Right cardiac atrium (tissue), 5 donors: Measurements from ENCODE around the gene MEOX2. TPM values are rescaled to one million over a fixed set of nuclear protein-coding genes. Genes with fewer than 3 reads are reported as not detected.

ENCODE experiments used
- ATAC-seq, 2 donors: fragments of 200-7000 bp; cut with Tn5 transposase; one replicate each; pipeline versions ENCODE4 v1.8.0 to v1.9.1; 2020; ENCODE audit warnings: moderate library complexity in 2 of 2, mild to moderate bottlenecking in 1 of 2
- DNase-seq, 3 donors: peaks; one replicate each; pipeline ENCODE4 v3.0.0-alpha.2; 2020
- H3K27ac ChIP-seq: one replicate; pipeline ENCODE4 v1.5.1; 2013; ENCODE audit warnings: mild to moderate bottlenecking, low read length, control low read depth, moderate library complexity
- H3K27me3 ChIP-seq: one replicate; pipeline ENCODE4 v1.6.1; 2013; ENCODE audit not compliant: control insufficient read depth, insufficient read depth
- H3K4me1 ChIP-seq: one replicate; pipeline ENCODE4 v1.6.1; 2013; ENCODE audit warnings: low read length; ENCODE audit not compliant: control insufficient read depth, insufficient read depth
- H3K4me3 ChIP-seq: one replicate; pipeline ENCODE4 v1.5.1; 2013; ENCODE audit warnings: low read length, control low read depth
- H3K9me3 ChIP-seq: one replicate; pipeline ENCODE4 v1.6.1; 2013; ENCODE audit warnings: low read length; ENCODE audit not compliant: control insufficient read depth
- WGBS: extraction: QIAGEN DNeasy Blood & Tissue Kit; methylation state at CpG from one replicate; pipeline ENCODE4 v1.1.7; 2013; 5-methylcytosine and 5-hydroxymethylcytosine counted together
- intact Hi-C, 4 donors: fragments of 100-400 bp; cut with DNase I; formaldehyde crosslinking; loops; one replicate each; pipeline versions ENCODE4 v1.11.0 to v1.14.0; 2022 to 2023
- polyA plus RNA-seq: library from polyadenylated mRNA; stranded (reverse); fragments of 200-250 nt; gene quantifications from one replicate; pipeline ENCODE4 v1.2.3, GENCODE V29; 2013
- total RNA-seq, 4 donors: library from RNA; stranded (reverse); fragmentation: NEBNext Ultra II Directional; extraction: Animal tissue kit (Norgen Biotek cat#: 25700); gene quantifications; one replicate each; pipeline ENCODE4 v1.2.1, GENCODE V29; 2021
- donor health status: healthy with polysubstance abuse.
- donor health status: DM: no; HTN: yes; CAD: no.
- donor health status: DM: no; HTN: no; CAD: no.
- donor health status: DM: no; HTN: yes; CAD: no; lungs with severe emphysema.
- donor health status: DM: yes; HTN: yes; CAD: no.

Gene MEOX2
- total and polyA plus RNA-seq, 5 donors, result 3.1 to 8.4 (median 6.0) TPM

DNA sequence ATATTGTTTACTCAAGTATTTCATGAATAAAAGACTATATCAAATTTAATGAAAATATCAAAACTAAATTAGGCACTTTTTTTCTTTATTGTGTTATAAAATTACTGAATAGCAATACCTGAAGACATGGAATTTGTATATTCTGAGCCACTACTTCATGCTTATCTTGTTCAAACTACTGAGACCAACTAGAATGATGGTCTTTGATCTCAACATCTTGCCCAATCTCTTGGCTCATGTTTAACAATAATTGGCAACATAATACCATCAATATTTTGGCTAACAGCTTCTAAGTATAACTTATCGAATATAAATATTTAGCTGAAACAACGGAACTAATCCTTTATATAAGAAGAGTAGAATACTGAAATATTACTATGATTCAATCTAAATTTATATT is 68.2 kb downstream of the MEOX2 start:
- no peak for ATAC-seq
- Histone ChIP-seq H3K27me3 (no peaks in the 10 kb centered on the region), H3K9me3 (no peaks in the 10 kb centered on the region), H3K4me3 (no peak overlapping the region), H3K4me1 (no peaks in the 10 kb centered on the region), H3K27ac (no peak overlapping the region)
- intact Hi-C loops, result no loop called here
- WGBS, result 97% methylated on average over 2 of the region's 2 CpGs
- DNase-seq, result no peak

DNA sequence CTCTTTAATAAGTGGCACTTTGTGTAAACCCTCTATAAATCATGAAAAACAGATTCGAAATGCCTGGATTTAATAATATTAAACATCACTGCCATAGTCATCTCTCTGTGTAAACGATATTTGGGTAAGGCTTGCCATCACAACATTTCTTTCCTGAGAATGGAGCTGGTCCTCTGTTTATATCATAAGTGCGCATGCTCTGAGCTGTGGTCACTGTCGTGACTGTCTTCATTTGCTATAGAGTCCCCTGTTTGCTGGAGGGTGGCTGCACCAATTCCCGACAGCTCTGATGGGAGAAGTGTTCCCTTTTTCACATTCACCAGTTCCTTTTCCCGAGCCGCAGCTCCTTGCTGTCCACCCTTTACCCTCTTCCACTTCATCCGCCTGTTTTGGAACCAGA is 74.3 kb downstream of the MEOX2 start:
- Histone ChIP-seq H3K27me3 (no peaks in the 10 kb centered on the region), H3K9me3 (no peaks in the 10 kb centered on the region), H3K4me1 (no peaks in the 10 kb centered on the region), H3K4me3 (no peak overlapping the region), H3K27ac (no peak overlapping the region)
- ATAC-seq, result no peak
- no peak for DNase-seq
- 90% methylated on average over 8 of the region's 8 CpGs for WGBS
- intact Hi-C loops, result no loop called here

DNA sequence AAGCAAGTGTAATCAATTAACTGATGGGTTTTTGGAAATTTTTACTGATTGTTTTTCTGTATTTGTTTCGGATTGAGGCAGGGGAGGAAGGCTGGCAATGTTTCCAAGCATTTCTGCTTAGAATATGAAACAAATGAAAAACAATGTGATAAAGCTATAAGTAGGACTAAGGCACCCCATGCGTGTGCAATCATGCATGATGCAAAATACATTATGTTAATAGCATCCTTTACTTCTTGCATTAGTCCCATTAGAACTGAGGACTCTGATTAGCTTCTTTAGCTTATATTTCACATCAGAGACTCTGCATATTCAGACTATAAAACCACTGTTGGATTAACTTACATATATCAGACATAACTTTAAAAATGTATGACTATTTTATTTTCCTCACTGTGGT is 76.0 kb downstream of the MEOX2 start:
- ATAC-seq (no peak), DNase-seq (no peak)
- intact Hi-C loops, result no loop called here
- H3K27me3 ChIP-seq, result no peaks in the 10 kb centered on the region
- H3K4me3 ChIP-seq, result no peak overlapping the region
- no peak overlapping the region for H3K27ac ChIP-seq
- no peaks in the 10 kb centered on the region for H3K9me3 ChIP-seq
- no peaks in the 10 kb centered on the region for H3K4me1 ChIP-seq
- 91% methylated on average over 2 of the region's 2 CpGs for WGBS

DNA sequence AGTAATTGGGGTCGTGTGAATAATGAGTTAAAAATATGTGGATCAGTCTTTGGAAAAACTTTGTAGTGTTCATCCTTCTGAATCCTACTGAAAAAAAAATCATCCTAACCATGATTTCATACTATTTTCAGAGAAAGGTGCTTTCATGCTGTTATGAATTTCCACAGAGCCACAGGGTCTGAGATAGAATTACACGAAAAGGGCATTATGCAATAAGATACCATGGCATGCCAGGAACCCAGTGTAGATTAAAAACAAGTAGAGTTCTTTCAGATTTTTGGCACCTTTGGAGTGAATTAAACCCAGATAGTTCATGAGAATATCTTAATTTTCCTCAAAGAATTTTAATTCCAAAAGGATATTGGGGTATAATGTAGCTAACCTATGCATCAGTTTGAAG is 77.2 kb downstream of the MEOX2 start:
- no peak for DNase-seq
- Histone ChIP-seq H3K27me3 (no peaks in the 10 kb centered on the region), H3K4me1 (no peaks in the 10 kb centered on the region), H3K9me3 (no peaks in the 10 kb centered on the region), H3K4me3 (no peak overlapping the region), H3K27ac (no peak overlapping the region)
- ATAC-seq, result no peak
- 86% methylated on average over 2 of the region's 2 CpGs for WGBS
- intact Hi-C loops, result no loop called here

DNA sequence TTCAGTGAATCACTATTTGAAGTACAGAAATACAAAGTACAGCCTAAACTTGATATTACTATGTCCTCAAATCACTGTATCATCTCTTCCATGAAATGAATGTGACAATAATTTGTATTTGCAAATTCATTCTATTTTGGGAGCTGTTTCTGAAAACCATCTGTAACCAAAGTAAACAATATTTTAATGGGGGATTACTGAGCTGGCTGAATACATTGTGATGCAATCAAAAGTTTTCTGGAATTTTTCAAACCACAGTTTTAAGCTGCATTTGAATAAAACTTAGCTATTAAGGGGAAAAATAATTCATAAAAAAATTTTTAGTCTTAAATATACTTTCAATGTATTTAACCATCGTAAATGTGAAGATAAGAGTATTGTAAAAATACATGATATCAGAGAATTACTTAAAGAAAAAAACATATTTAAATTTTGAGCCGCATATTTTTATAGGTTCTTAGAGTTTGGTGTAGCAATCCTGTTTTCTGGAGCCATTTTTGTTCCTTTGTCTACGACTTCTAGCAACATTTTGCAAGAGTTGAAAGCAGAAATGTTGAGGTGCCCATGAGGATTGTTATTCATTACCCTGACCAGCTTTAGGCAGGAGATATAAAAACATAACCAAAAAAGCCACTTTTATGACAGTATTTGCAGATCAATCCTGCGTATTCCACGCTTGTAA is 78.8 kb downstream of the MEOX2 start:
- Histone ChIP-seq H3K9me3 (no peaks in the 10 kb centered on the region), H3K4me1 (no peaks in the 10 kb centered on the region), H3K27ac (no peak overlapping the region), H3K27me3 (no peaks in the 10 kb centered on the region), H3K4me3 (no peak overlapping the region)
- ATAC-seq (no peak), DNase-seq (no peak)
- 88% methylated on average over 5 of the region's 5 CpGs for WGBS
- intact Hi-C loops, result no loop called here

DNA sequence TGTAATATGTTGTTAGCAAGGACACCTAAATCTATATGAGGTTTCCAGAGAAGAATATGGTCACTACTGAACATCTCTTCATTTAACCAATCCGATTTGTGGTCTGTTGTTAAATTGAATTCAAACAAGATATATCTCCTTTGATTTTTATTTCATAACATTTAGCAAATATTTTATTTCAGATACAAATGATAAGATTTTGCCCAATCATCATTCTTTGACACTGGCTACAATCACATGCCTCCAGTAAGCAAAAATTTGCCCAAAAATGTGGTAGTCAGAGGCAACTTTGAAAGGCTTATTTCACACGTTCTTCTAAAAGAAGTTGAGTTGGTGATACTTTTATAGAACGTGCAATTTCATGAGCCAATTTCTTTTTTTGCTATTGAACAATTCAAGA is 79.9 kb downstream of the MEOX2 start:
- intact Hi-C loops, result no loop called here
- ATAC-seq, result no peak
- 87% methylated on average over 3 of the region's 3 CpGs for WGBS

DNA sequence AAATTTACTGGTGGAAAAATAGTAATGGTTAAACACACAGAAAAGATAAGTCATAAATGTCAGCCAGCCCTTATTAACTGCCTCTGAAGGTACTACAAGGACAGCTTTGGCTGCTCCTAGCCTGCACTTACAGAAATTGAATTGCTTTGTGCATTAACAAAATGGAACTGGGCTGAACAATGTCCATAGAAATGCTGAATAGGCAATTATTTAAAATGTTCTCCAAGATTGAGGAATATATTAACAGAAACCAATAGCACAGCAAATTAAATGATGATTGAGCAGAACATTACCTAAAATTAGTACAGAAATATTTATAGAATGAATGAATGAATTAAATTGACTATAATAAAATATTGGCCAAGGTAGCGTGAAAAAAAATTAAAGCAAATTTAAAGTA is 82.3 kb downstream of the MEOX2 start:
- intact Hi-C loops, result no loop called here
- H3K27ac ChIP-seq, result no peak overlapping the region
- no peaks in the 10 kb centered on the region for H3K4me1 ChIP-seq
- H3K27me3 ChIP-seq, result no peaks in the 10 kb centered on the region
- no peak for ATAC-seq
- no peak overlapping the region for H3K4me3 ChIP-seq
- H3K9me3 ChIP-seq, result no peaks in the 10 kb centered on the region
- DNase-seq, result no peak
- WGBS, result 100% methylated on average over 1 of the region's 1 CpG

More for the DNA sequence above, 79.9 kb downstream of the MEOX2 start:
- no peak for DNase-seq
- H3K27ac ChIP-seq, result no peak overlapping the region
- H3K27me3 ChIP-seq, result no peaks in the 10 kb centered on the region
- H3K9me3 ChIP-seq, result no peaks in the 10 kb centered on the region
- H3K4me3 ChIP-seq, result no peak overlapping the region
- H3K4me1 ChIP-seq, result no peaks in the 10 kb centered on the region

DNA sequence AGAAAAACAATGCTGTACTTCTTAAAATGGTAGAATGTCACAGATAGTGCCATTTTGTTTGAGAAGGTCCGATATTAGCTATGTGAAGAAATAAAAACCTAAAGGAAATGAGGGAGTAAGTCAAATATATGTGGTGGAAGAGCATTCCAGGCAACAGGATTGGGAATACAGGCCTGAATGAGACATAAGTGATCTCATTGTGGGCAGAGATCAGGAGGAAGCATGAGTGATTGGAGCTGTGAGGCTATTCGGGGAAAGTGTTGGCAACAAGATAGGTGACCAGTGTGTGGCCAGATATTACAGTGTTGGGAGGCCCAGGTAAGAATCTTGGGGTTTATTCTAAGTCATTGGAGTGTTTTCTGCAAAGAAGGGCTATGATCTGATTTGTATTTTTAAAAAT is 83.4 kb downstream of the MEOX2 start:
- DNase-seq, result no peak
- no peak overlapping the region for H3K27ac ChIP-seq
- no peaks in the 10 kb centered on the region for H3K27me3 ChIP-seq
- no peaks in the 10 kb centered on the region for H3K4me1 ChIP-seq
- H3K9me3 ChIP-seq, result no peaks in the 10 kb centered on the region
- intact Hi-C loops, result no loop called here
- WGBS, result 55% methylated on average over 2 of the region's 2 CpGs
- no peak overlapping the region for H3K4me3 ChIP-seq
- ATAC-seq, result no peak

DNA sequence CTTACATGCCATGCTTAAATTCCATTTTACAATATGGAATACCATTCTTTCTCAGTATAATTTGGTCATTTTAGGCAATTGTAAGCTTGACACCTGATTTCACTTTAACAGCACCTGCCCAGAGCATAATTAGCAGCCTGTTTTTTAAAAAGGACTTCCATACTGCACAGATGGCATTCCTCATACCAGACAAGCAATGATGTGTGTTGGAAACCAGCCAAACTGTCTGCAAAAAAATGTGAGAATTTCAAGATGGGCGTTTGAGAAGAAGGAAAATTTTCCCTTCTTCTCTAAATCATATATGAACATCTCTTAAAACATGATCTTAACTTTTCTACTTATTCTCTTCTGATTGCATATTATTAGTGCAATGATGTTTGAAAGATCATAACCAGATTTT is 84.2 kb downstream of the MEOX2 start:
- no peak overlapping the region for H3K27ac ChIP-seq
- WGBS, result 47% methylated on average over 1 of the region's 1 CpG
- H3K9me3 ChIP-seq, result no peaks in the 10 kb centered on the region
- no peaks in the 10 kb centered on the region for H3K27me3 ChIP-seq
- intact Hi-C loops, result no loop called here
- H3K4me3 ChIP-seq, result no peak overlapping the region
- DNase-seq (no peak), ATAC-seq (no peak)
- H3K4me1 ChIP-seq, result no peaks in the 10 kb centered on the region

DNA sequence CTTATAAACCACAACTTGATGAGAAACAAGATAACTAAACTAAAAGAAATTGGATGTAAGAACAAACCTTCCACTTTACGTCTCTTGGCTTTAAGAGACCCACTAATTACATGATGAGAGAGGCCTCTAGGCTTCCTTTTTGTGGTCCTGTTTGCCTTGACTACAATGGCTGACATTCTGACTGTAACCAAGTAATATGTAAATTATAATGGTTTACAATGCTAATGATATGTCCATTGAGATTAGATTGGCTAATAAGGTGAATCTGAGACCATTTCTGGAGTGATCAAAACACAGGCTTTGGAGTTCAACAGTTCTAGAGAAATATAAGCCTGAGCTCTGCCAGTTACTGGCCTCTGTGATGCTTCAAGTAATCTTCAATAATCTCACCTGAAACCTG is 85.3 kb downstream of the MEOX2 start:
- intact Hi-C loops, result no loop called here
- no peak for ATAC-seq
- no peaks in the 10 kb centered on the region for H3K4me1 ChIP-seq
- H3K27ac ChIP-seq, result no peak overlapping the region
- DNase-seq, result no peak
- no peaks in the 10 kb centered on the region for H3K27me3 ChIP-seq
- 87% methylated on average over 1 of the region's 1 CpG for WGBS
- H3K4me3 ChIP-seq, result no peak overlapping the region
- no peaks in the 10 kb centered on the region for H3K9me3 ChIP-seq

DNA sequence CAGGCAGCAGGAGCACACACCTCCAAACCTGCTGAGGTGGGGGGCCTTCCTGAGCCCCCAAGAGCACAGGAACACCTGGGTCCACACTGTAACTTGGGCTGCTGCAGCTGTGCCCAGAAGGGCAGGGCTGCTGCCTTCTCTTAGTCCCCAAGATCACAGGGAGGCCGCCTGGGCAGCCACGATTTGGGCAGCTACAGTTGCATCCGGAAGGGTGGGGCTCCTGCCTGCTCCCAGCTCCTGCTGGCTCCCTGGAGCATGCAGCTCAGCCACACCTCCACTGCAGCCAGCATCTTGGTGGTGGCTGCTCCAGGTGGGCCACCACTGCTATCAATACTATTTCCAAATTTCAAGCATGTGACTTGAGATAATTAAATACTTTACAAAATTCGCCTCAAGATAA is 86.2 kb downstream of the MEOX2 start:
- Histone ChIP-seq H3K27ac (no peak overlapping the region), H3K27me3 (no peaks in the 10 kb centered on the region), H3K4me1 (no peaks in the 10 kb centered on the region), H3K9me3 (no peaks in the 10 kb centered on the region), H3K4me3 (no peak overlapping the region)
- intact Hi-C loops, result no loop called here
- 80% methylated on average over 4 of the region's 4 CpGs for WGBS
- ATAC-seq, result no peak
- DNase-seq, result peak in 1 of 3 donors; percentile 10

DNA sequence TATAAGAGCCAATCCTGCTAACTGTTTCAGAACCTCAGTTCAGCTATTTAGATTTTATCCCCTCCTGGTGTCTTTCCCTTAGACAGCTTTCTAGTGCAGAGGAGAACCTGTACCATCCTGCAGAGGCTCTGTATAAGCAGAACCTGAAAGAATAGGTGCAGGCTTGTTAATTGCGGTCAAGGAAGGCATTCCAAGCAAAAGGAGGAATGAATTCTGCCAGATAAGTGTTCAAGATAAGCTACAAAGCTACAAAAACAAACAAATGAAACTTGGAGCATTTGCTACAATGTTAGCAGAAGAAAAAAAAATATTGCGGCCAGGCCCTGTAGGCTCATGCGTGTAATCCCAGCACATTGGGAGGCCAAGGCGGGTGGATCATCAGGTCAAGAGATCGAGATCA is 92.0 kb downstream of the MEOX2 start:
- Histone ChIP-seq H3K27me3 (no peaks in the 10 kb centered on the region), H3K9me3 (no peaks in the 10 kb centered on the region), H3K4me3 (no peak overlapping the region), H3K4me1 (no peaks in the 10 kb centered on the region), H3K27ac (no peak overlapping the region)
- no peak for DNase-seq
- no peak for ATAC-seq
- WGBS, result 78% methylated on average over 5 of the region's 5 CpGs
- intact Hi-C loops, result no loop called here
